ENCODE data around the gene KCNJ18. TPM values are rescaled to one million over a fixed set of nuclear protein-coding genes. Genes with fewer than 3 reads are reported as not detected.
"Not testable (repeated sequence)": the region's sequence is repeated elsewhere in the genome, so short reads cannot be mapped to it uniquely, and the experiment has no call there.

KCNJ18 gene
- polyA plus RNA-seq, 1 donor (not counting 4 experiments of a cell fraction or from before 2014, with no cell fraction given): not detected

GRCh38 chr17:21724216-21725006, 32.1 kb downstream of the KCNJ18 start:
- dilution Hi-C loops (cut with MboI; ENCODE audit: extremely low pct_ligation_motif_present, low sequenced_read_pairs); H3K4me3 ChIP-seq (ENCODE audit: control insufficient read depth in 2 of 3, extremely low read depth in 1 of 3, insufficient read depth in 2 of 3, low read depth in 1 of 3, low read length in 3 of 3); H3K79me2 ChIP-seq (ENCODE audit: control insufficient read depth, insufficient read depth, low read length); H2AFZ ChIP-seq (ENCODE audit: control insufficient read depth, low read length); H3K9ac ChIP-seq (ENCODE audit: control insufficient read depth, extremely low read depth, insufficient read depth, low read length); H3K9me3 ChIP-seq (ENCODE audit: control insufficient read depth, low read depth, low read length); H3K4me2 ChIP-seq (ENCODE audit: control insufficient read depth, extremely low read depth, insufficient read depth, low read depth, low read length); H3K27me3 ChIP-seq (ENCODE audit: control insufficient read depth, extremely low read depth, insufficient read depth, low read length); H3K4me1 ChIP-seq (ENCODE audit: control insufficient read depth, extremely low read depth, insufficient read depth, low read length); H3K27ac ChIP-seq (ENCODE audit: control insufficient read depth, insufficient read depth, low read length); H3K9me1 ChIP-seq (ENCODE audit: control insufficient read depth, extremely low read depth, insufficient read depth, low read length); H3K36me3 ChIP-seq (ENCODE audit: control insufficient read depth in 2 of 2, extremely low read depth in 1 of 2, insufficient read depth in 2 of 2, low read length in 2 of 2); FAIRE-seq; H4K20me1 ChIP-seq (ENCODE audit: control insufficient read depth, extremely low read depth, insufficient read depth, low read length); DNase-seq (ENCODE audit: low read depth, low spot score): not testable (repeated sequence)

GRCh38 chr17:21731076-21731475, 38.8 kb downstream of the KCNJ18 start:
- not testable (repeated sequence) for H3K79me2 ChIP-seq (ENCODE audit: control insufficient read depth, insufficient read depth, low read length); H3K4me3 ChIP-seq (ENCODE audit: control insufficient read depth in 2 of 3, extremely low read depth in 1 of 3, insufficient read depth in 2 of 3, low read depth in 1 of 3, low read length in 3 of 3); FAIRE-seq

GRCh38 chr17:21733931-21734330, 41.6 kb downstream of the KCNJ18 start:
- FAIRE-seq; H2AFZ ChIP-seq (ENCODE audit: control insufficient read depth, low read length); H3K4me2 ChIP-seq (ENCODE audit: control insufficient read depth, extremely low read depth, insufficient read depth, low read depth, low read length); H3K9me3 ChIP-seq (ENCODE audit: control insufficient read depth, low read depth, low read length); H3K9ac ChIP-seq (ENCODE audit: control insufficient read depth, extremely low read depth, insufficient read depth, low read length); H3K36me3 ChIP-seq (ENCODE audit: control insufficient read depth in 2 of 2, extremely low read depth in 1 of 2, insufficient read depth in 2 of 2, low read length in 2 of 2); H3K27ac ChIP-seq (ENCODE audit: control insufficient read depth, insufficient read depth, low read length); H3K79me2 ChIP-seq (ENCODE audit: control insufficient read depth, insufficient read depth, low read length); H3K27me3 ChIP-seq (ENCODE audit: control insufficient read depth, extremely low read depth, insufficient read depth, low read length); H4K20me1 ChIP-seq (ENCODE audit: control insufficient read depth, extremely low read depth, insufficient read depth, low read length); DNase-seq (ENCODE audit: low read depth, low spot score); H3K4me1 ChIP-seq (ENCODE audit: control insufficient read depth, extremely low read depth, insufficient read depth, low read length); dilution Hi-C loops (cut with MboI; ENCODE audit: extremely low pct_ligation_motif_present, low sequenced_read_pairs); H3K4me3 ChIP-seq (ENCODE audit: control insufficient read depth in 2 of 3, extremely low read depth in 1 of 3, insufficient read depth in 2 of 3, low read depth in 1 of 3, low read length in 3 of 3); H3K9me1 ChIP-seq (ENCODE audit: control insufficient read depth, extremely low read depth, insufficient read depth, low read length): not testable (repeated sequence)

More at GRCh38 chr17:21731076-21731475, 38.8 kb downstream of the KCNJ18 start:
- H3K9ac ChIP-seq (ENCODE audit: control insufficient read depth, extremely low read depth, insufficient read depth, low read length); H3K4me2 ChIP-seq (ENCODE audit: control insufficient read depth, extremely low read depth, insufficient read depth, low read depth, low read length); DNase-seq (ENCODE audit: low read depth, low spot score); H3K9me3 ChIP-seq (ENCODE audit: control insufficient read depth, low read depth, low read length); H3K9me1 ChIP-seq (ENCODE audit: control insufficient read depth, extremely low read depth, insufficient read depth, low read length); H3K27ac ChIP-seq (ENCODE audit: control insufficient read depth, insufficient read depth, low read length); dilution Hi-C loops (cut with MboI; ENCODE audit: extremely low pct_ligation_motif_present, low sequenced_read_pairs); H4K20me1 ChIP-seq (ENCODE audit: control insufficient read depth, extremely low read depth, insufficient read depth, low read length); H3K4me1 ChIP-seq (ENCODE audit: control insufficient read depth, extremely low read depth, insufficient read depth, low read length); H3K36me3 ChIP-seq (ENCODE audit: control insufficient read depth in 2 of 2, extremely low read depth in 1 of 2, insufficient read depth in 2 of 2, low read length in 2 of 2); H3K27me3 ChIP-seq (ENCODE audit: control insufficient read depth, extremely low read depth, insufficient read depth, low read length); H2AFZ ChIP-seq (ENCODE audit: control insufficient read depth, low read length): not testable (repeated sequence)

GRCh38 chr17:21735814-21736213, 43.5 kb downstream of the KCNJ18 start:
- H4K20me1 ChIP-seq (ENCODE audit: control insufficient read depth, extremely low read depth, insufficient read depth, low read length); dilution Hi-C loops (cut with MboI; ENCODE audit: extremely low pct_ligation_motif_present, low sequenced_read_pairs); DNase-seq (ENCODE audit: low read depth, low spot score); H3K4me2 ChIP-seq (ENCODE audit: control insufficient read depth, extremely low read depth, insufficient read depth, low read depth, low read length); H3K79me2 ChIP-seq (ENCODE audit: control insufficient read depth, insufficient read depth, low read length); FAIRE-seq; H2AFZ ChIP-seq (ENCODE audit: control insufficient read depth, low read length); H3K9ac ChIP-seq (ENCODE audit: control insufficient read depth, extremely low read depth, insufficient read depth, low read length); H3K4me1 ChIP-seq (ENCODE audit: control insufficient read depth, extremely low read depth, insufficient read depth, low read length); H3K4me3 ChIP-seq (ENCODE audit: control insufficient read depth in 2 of 3, extremely low read depth in 1 of 3, insufficient read depth in 2 of 3, low read depth in 1 of 3, low read length in 3 of 3); H3K9me1 ChIP-seq (ENCODE audit: control insufficient read depth, extremely low read depth, insufficient read depth, low read length); H3K27ac ChIP-seq (ENCODE audit: control insufficient read depth, insufficient read depth, low read length); H3K9me3 ChIP-seq (ENCODE audit: control insufficient read depth, low read depth, low read length); H3K36me3 ChIP-seq (ENCODE audit: control insufficient read depth in 2 of 2, extremely low read depth in 1 of 2, insufficient read depth in 2 of 2, low read length in 2 of 2); H3K27me3 ChIP-seq (ENCODE audit: control insufficient read depth, extremely low read depth, insufficient read depth, low read length): not testable (repeated sequence)

GRCh38 chr17:21737015-21737580, 44.8 kb downstream of the KCNJ18 start:
- H3K9me3 ChIP-seq (ENCODE audit: control insufficient read depth, low read depth, low read length); H3K27me3 ChIP-seq (ENCODE audit: control insufficient read depth, extremely low read depth, insufficient read depth, low read length); H3K4me3 ChIP-seq (ENCODE audit: control insufficient read depth in 2 of 3, extremely low read depth in 1 of 3, insufficient read depth in 2 of 3, low read depth in 1 of 3, low read length in 3 of 3); H2AFZ ChIP-seq (ENCODE audit: control insufficient read depth, low read length); FAIRE-seq; DNase-seq (ENCODE audit: low read depth, low spot score); H4K20me1 ChIP-seq (ENCODE audit: control insufficient read depth, extremely low read depth, insufficient read depth, low read length); H3K4me1 ChIP-seq (ENCODE audit: control insufficient read depth, extremely low read depth, insufficient read depth, low read length); H3K27ac ChIP-seq (ENCODE audit: control insufficient read depth, insufficient read depth, low read length); H3K4me2 ChIP-seq (ENCODE audit: control insufficient read depth, extremely low read depth, insufficient read depth, low read depth, low read length); H3K9me1 ChIP-seq (ENCODE audit: control insufficient read depth, extremely low read depth, insufficient read depth, low read length); H3K36me3 ChIP-seq (ENCODE audit: control insufficient read depth in 2 of 2, extremely low read depth in 1 of 2, insufficient read depth in 2 of 2, low read length in 2 of 2); dilution Hi-C loops (cut with MboI; ENCODE audit: extremely low pct_ligation_motif_present, low sequenced_read_pairs); H3K9ac ChIP-seq (ENCODE audit: control insufficient read depth, extremely low read depth, insufficient read depth, low read length); H3K79me2 ChIP-seq (ENCODE audit: control insufficient read depth, insufficient read depth, low read length): not testable (repeated sequence)

Data from keratinocyte (primary cell).